GM21390 (cell line): Measurements from ENCODE around the gene LCE3D.
"Not testable (repeated sequence)": the region's sequence is repeated elsewhere in the genome, so short reads cannot be mapped to it uniquely, and the experiment has no call there.

Experiments used
- ATAC-seq: cut with Tn5 transposase; IDR thresholded peaks from one replicate; pipeline ENCODE4 v1.9.1; 2021; ENCODE audit not compliant: unreplicated experiment

Gene LCE3D

GRCh38 chr1:152580433-152580832, at the start of gene LCE3D:
LCE3D (minus strand) TSS chr1:152580516; CDS start chr1:152579936, 580 bp downstream.
- no peak for ATAC-seq

GRCh38 chr1:152626744-152627143, 46.4 kb upstream of the LCE3D start:
- no peak for ATAC-seq

GRCh38 chr1:152623203-152623844, 43.0 kb upstream of the LCE3D start:
- no peak for ATAC-seq

GRCh38 chr1:152622803-152623202, 42.5 kb upstream of the LCE3D start, which contains the start of gene LCE3A:
LCE3A (minus strand) TSS chr1:152623103; CDS start chr1:152623103, 0 bp downstream.
- ATAC-seq, result no peak

- ATAC-seq, result no peak
Observed at GRCh38 chr1:152621993-152622392, 41.7 kb upstream of the LCE3D start.

GRCh38 chr1:152613511-152613910, 33.2 kb upstream of the LCE3D start, which contains the start of gene LCE3B:
LCE3B (plus strand) TSS chr1:152613811; CDS start chr1:152613811, 0 bp downstream.
- ATAC-seq, result no peak

- ATAC-seq, result no peak
Observed at GRCh38 chr1:152599934-152600333, 19.6 kb upstream of the LCE3D start, which contains the start of gene LCE3C. LCE3C (plus strand) TSS chr1:152600234; CDS start chr1:152600732, 498 bp downstream.

GRCh38 chr1:152596986-152597385, 16.7 kb upstream of the LCE3D start:
- ATAC-seq, result no peak

- ATAC-seq, result no peak
Observed at GRCh38 chr1:152585586-152585985, 5.3 kb upstream of the LCE3D start.

GRCh38 chr1:152582647-152583046, 2.3 kb upstream of the LCE3D start:
- ATAC-seq, result no peak

- ATAC-seq, result not testable (repeated sequence)
Observed at GRCh38 chr1:152579526-152579925, 790 bp downstream of the LCE3D start.

- ATAC-seq, result no peak
Observed at GRCh38 chr1:152577168-152577567, 3.1 kb downstream of the LCE3D start.

- no peak for ATAC-seq
Observed at GRCh38 chr1:152566681-152567080, 13.6 kb downstream of the LCE3D start, which contains the start of gene LCE3E. LCE3E (minus strand) TSS chr1:152566780; CDS start chr1:152566208, 572 bp downstream.

GRCh38 chr1:152565535-152566215, 14.6 kb downstream of the LCE3D start:
- no peak for ATAC-seq

- ATAC-seq, result no peak
Observed at GRCh38 chr1:152565115-152565514, 15.2 kb downstream of the LCE3D start.

GRCh38 chr1:152548358-152548757, 32.0 kb downstream of the LCE3D start:
- ATAC-seq, result not testable (repeated sequence)

- no peak for ATAC-seq
Observed at GRCh38 chr1:152546704-152547103, 33.6 kb downstream of the LCE3D start.

GRCh38 chr1:152543820-152544219, 36.5 kb downstream of the LCE3D start:
- no peak for ATAC-seq

GRCh38 chr1:152539901-152540300, 40.4 kb downstream of the LCE3D start:
- no peak for ATAC-seq

GRCh38 chr1:152537496-152537895, 42.8 kb downstream of the LCE3D start:
- no peak for ATAC-seq

GRCh38 chr1:152535774-152536173, 44.5 kb downstream of the LCE3D start:
- no peak for ATAC-seq

GRCh38 chr1:152533327-152533938, 46.9 kb downstream of the LCE3D start:
- ATAC-seq, result no peak
